CD14-positive monocyte (primary cell): ENCODE results near the gene NT5C1B. TPM values are rescaled to one million over a fixed set of nuclear protein-coding genes. Genes with fewer than 3 reads are reported as not detected.

Experiments used
- DNase-seq, 3 donors: peaks; one replicate each; pipeline ENCODE4 v3.0.0-alpha.2; 2011 to 2022
- H2AFZ ChIP-seq: 2 replicates; pipeline ENCODE4 v1.6.0; 2012; ENCODE audit warnings: mild to moderate bottlenecking, low read depth, low read length, inconsistent platforms; ENCODE audit not compliant: insufficient read depth, poor library complexity, severe bottlenecking
- H3K27ac ChIP-seq, 2 donors: 1 replicate in 1 of 2; 2 replicates in 1 of 2; pipeline ENCODE4 v1.5.1; 2012 to 2013; ENCODE audit warnings: low read length in 2 of 2, control low read depth in 1 of 2, inconsistent platforms in 1 of 2, low read depth in 1 of 2, mild to moderate bottlenecking in 1 of 2
- H3K27me3 ChIP-seq, 2 donors: one replicate each; pipeline versions ENCODE4 v1.6.0 to v1.6.1; 2011 to 2013; ENCODE audit warnings: low read length in 2 of 2; ENCODE audit not compliant: control insufficient read depth in 2 of 2, insufficient read depth in 2 of 2
- H3K36me3 ChIP-seq, 2 donors: replicated peaks in 1 of 2; 1 replicate in 1 of 2; 2 replicates in 1 of 2; pipeline versions ENCODE4 v1.5.1 to v1.6.1; 2012 to 2013; ENCODE audit warnings: low read length in 2 of 2, control low read depth in 1 of 2, inconsistent platforms in 1 of 2, mild to moderate bottlenecking in 1 of 2; ENCODE audit not compliant: insufficient read depth in 2 of 2, control insufficient read depth in 1 of 2
- H3K4me1 ChIP-seq, 2 donors: 1 replicate in 1 of 2; 2 replicates in 1 of 2; pipeline versions ENCODE4 v1.5.1 to v1.6.1; 2012 to 2013; ENCODE audit warnings: low read length in 2 of 2, control low read depth in 1 of 2, inconsistent platforms in 1 of 2, mild to moderate bottlenecking in 1 of 2, moderate library complexity in 1 of 2; ENCODE audit not compliant: insufficient read depth in 2 of 2, control insufficient read depth in 1 of 2
- H3K4me2 ChIP-seq: replicated peaks from 2 replicates; pipeline ENCODE3; 2012; ENCODE audit warnings: low read length, moderate library complexity, mild to moderate bottlenecking; ENCODE audit not compliant: poor library complexity, severe bottlenecking; ENCODE audit errors: extremely low read depth
- H3K4me3 ChIP-seq, 3 experiments: fragments of 200-600 bp in 1 of 3; sonication (generic) in 1 of 3; replicated peaks in 1 of 3; 1 replicate in 2 of 3; 2 replicates in 1 of 3; pipeline ENCODE4 v1.5.1; 2011 to 2013; ENCODE audit warnings: low read length in 3 of 3, mild to moderate bottlenecking in 3 of 3, control low read depth in 2 of 3, low read depth in 2 of 3, inconsistent platforms in 1 of 3, moderate library complexity in 1 of 3
- H3K79me2 ChIP-seq: 2 replicates; pipeline ENCODE4 v1.6.0; 2012; ENCODE audit warnings: mild to moderate bottlenecking, control low read depth, inconsistent platforms, low read length, moderate library complexity; ENCODE audit not compliant: insufficient read depth
- H3K9ac ChIP-seq: 2 replicates; pipeline ENCODE4 v1.6.0; 2017; ENCODE audit warnings: low read length, mild to moderate bottlenecking; ENCODE audit not compliant: insufficient read depth, poor library complexity, severe bottlenecking
- H3K9me3 ChIP-seq, 2 donors: replicated peaks in 1 of 2; 1 replicate in 1 of 2; 2 replicates in 1 of 2; pipeline versions ENCODE4 v1.5.1 to v1.6.1; 2012 to 2013; ENCODE audit warnings: low read length in 2 of 2, control low read depth in 1 of 2; ENCODE audit not compliant: control insufficient read depth in 1 of 2, insufficient read depth in 1 of 2
- H4K20me1 ChIP-seq: 2 replicates; pipeline ENCODE4 v1.6.0; 2012; ENCODE audit warnings: mild to moderate bottlenecking, low read length, control low read depth, moderate library complexity; ENCODE audit not compliant: insufficient read depth
- H3K27ac Mint-ChIP-seq, 7 donors: one replicate each; pipeline ENCODE4 v1.8.0; 2020; ENCODE audit warnings: mild to moderate bottlenecking in 7 of 7, mixed read lengths in 7 of 7, moderate library complexity in 6 of 7, inconsistent platforms in 2 of 7
- H3K27me3 Mint-ChIP-seq, 3 donors: one replicate each; pipeline ENCODE4 v1.8.0; 2021 to 2022; ENCODE audit warnings: low read depth in 3 of 3, mild to moderate bottlenecking in 3 of 3, mixed read lengths in 3 of 3, moderate library complexity in 3 of 3, inconsistent platforms in 1 of 3
- H3K36me3 Mint-ChIP-seq, 2 donors: one replicate each; pipeline ENCODE4 v1.8.0; 2020; ENCODE audit warnings: mixed read lengths in 2 of 2, inconsistent platforms in 1 of 2, mild to moderate bottlenecking in 1 of 2
- H3K4me1 Mint-ChIP-seq: one replicate; pipeline ENCODE4 v1.8.0; 2020; ENCODE audit warnings: mild to moderate bottlenecking, mixed read lengths
- H3K4me3 Mint-ChIP-seq, 2 donors: one replicate each; pipeline ENCODE4 v1.8.0; 2020; ENCODE audit warnings: mild to moderate bottlenecking in 2 of 2, mixed read lengths in 2 of 2, moderate library complexity in 1 of 2
- H3K9me3 Mint-ChIP-seq, 7 donors: one replicate each; pipeline ENCODE4 v1.8.0; 2020 to 2022; ENCODE audit warnings: mixed read lengths in 7 of 7, mild to moderate bottlenecking in 6 of 7, moderate library complexity in 6 of 7, inconsistent platforms in 2 of 7
- WGBS: methylation state at CpG from one replicate; pipeline ENCODE4 v1.1.5; 2013; ENCODE audit warnings: missing lambda C conversion rate; ENCODE audit not compliant: insufficient coverage; 5-methylcytosine and 5-hydroxymethylcytosine counted together
- intact Hi-C, 2 donors: fragments of 100-400 bp; cut with micrococcal nuclease; formaldehyde crosslinking; loops; one replicate each; pipeline versions ENCODE4 v1.15.0 to v1.15.1; 2023
- polyA plus RNA-seq, 3 donors: library from polyadenylated mRNA; depleted of rRNA in 1 of 3; unstranded in 2 of 3; stranded (reverse) in 1 of 3; fragments of 300-500 nt in 2 of 3; fragments of >200 nt in 1 of 3; fragmentation: Illumina TruSeq in 2 of 3; gene quantifications; 1 replicate in 2 of 3; 2 replicates in 1 of 3; pipeline ENCODE4 v1.2.3, GENCODE V29; 2012 to 2021
- TF ChIP-seq, protein P1 (sequence below): fragments of 200-600 bp; IDR thresholded peaks from one replicate; pipeline ENCODE4 v1.8.0; 2022; ENCODE audit warnings: antibody characterized with exemption, mild to moderate bottlenecking

NT5C1B gene
- polyA plus RNA-seq, 3 donors, result not detected

DNA sequence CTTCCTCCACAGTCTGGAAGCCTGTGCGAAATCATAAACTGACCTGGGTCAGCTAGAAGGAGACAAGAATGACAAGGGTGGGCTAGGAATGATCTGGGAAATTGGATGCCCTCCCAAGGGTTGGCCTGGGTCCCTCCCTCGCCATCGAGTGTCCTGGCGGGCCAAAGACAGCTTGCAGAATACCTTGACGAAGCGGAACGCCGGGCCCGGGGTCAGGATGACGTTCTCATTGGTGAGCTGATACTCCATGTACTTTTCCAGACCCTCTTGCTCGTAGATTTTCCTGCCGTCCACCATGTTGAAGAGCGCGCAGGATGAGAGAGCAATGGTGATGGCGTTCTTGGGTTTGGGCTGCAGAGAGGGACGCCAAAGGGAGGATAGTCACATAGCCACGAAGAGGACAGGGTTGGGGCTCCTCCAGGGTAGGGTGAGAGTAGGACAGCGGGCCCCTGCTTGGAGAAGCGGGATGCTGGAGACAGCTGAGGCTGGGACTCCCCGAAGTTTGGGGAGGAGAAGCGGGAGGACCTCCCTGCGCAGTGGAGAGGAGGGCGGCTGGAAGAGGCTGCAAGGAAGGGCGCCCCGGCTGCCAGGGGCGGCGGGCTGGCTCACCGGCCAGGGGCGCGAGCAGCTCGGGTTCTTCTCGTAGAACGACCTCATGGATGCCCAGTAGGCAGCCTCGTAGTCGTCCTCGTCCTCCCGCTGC, 5.3 kb downstream of the NT5C1B start:
- Histone ChIP-seq H4K20me1 (no peaks in the 10 kb centered on the region), H3K27ac (no peak overlapping the region), H3K27me3 (no peaks in the 10 kb centered on the region), H2AFZ (no peak overlapping the region), H3K4me3 (no peak overlapping the region), H3K4me1 (no peaks in the 10 kb centered on the region), H3K79me2 (no peaks in the 10 kb centered on the region), H3K36me3 (no peaks in the 10 kb centered on the region), H3K9ac (no peak overlapping the region), H3K4me2 (no peak overlapping the region), H3K9me3 (peaks cover 10 to 27% of the 10 kb centered on the region in 2 donors)
- Mint-ChIP-seq H3K4me1 (no peaks in the 10 kb centered on the region), H3K9me3 (peaks cover 8 to 29% (median 14%) of the 10 kb centered on the region in 7 donors), H3K4me3 (no peak overlapping the region), H3K36me3 (no peaks in the 10 kb centered on the region), H3K27me3 (peaks cover 0 to 2% (median 0%) of the 10 kb centered on the region in 3 donors), H3K27ac (no peak overlapping the region)
- intact Hi-C loops, result no loop called here
- TF ChIP-seq, protein P1, sequence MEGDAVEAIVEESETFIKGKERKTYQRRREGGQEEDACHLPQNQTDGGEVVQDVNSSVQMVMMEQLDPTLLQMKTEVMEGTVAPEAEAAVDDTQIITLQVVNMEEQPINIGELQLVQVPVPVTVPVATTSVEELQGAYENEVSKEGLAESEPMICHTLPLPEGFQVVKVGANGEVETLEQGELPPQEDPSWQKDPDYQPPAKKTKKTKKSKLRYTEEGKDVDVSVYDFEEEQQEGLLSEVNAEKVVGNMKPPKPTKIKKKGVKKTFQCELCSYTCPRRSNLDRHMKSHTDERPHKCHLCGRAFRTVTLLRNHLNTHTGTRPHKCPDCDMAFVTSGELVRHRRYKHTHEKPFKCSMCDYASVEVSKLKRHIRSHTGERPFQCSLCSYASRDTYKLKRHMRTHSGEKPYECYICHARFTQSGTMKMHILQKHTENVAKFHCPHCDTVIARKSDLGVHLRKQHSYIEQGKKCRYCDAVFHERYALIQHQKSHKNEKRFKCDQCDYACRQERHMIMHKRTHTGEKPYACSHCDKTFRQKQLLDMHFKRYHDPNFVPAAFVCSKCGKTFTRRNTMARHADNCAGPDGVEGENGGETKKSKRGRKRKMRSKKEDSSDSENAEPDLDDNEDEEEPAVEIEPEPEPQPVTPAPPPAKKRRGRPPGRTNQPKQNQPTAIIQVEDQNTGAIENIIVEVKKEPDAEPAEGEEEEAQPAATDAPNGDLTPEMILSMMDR, result no peak
- no peak for DNase-seq
- 91% methylated on average over 36 of the region's 37 CpGs for WGBS

DNA sequence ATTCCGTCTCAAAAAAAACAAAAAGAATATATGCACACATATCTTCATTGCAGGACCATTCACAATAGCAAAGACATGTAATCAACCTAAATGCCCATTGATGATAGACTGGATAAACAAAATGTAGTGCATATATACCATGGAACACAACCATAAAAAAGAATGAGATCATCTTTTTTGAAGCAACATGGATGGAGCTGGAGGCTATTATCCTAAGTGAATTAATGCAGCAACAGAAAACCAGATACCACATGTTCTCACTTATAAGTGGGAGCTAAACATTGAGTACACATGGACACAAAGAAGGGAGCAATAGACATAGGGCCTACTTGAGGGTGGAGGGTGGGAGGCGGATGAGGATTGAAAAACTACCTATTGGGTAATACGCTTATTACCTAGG, 8.8 kb downstream of the NT5C1B start:
- Histone ChIP-seq H3K9me3 (peaks cover 6 to 18% of the 10 kb centered on the region in 2 donors), H3K27me3 (no peaks in the 10 kb centered on the region), H3K4me1 (no peaks in the 10 kb centered on the region), H3K4me3 (no peak overlapping the region), H3K4me2 (no peak overlapping the region), H3K27ac (no peak overlapping the region), H4K20me1 (no peaks in the 10 kb centered on the region), H3K36me3 (no peaks in the 10 kb centered on the region), H2AFZ (no peak overlapping the region), H3K79me2 (no peaks in the 10 kb centered on the region), H3K9ac (no peak overlapping the region)
- H3K4me1 Mint-ChIP-seq, result no peaks in the 10 kb centered on the region
- WGBS, result no CpG with 5 or more reads among the region's 3 CpGs
- no peaks in the 10 kb centered on the region for H3K36me3 Mint-ChIP-seq
- peaks cover 0 to 2% (median 0%) of the 10 kb centered on the region in 3 donors for H3K27me3 Mint-ChIP-seq
- H3K4me3 Mint-ChIP-seq, result no peak overlapping the region
- peaks cover 11 to 29% (median 15%) of the 10 kb centered on the region in 7 donors for H3K9me3 Mint-ChIP-seq
- TF ChIP-seq, protein P1, result no peak
- DNase-seq, result no peak
- no peak overlapping the region for H3K27ac Mint-ChIP-seq
- intact Hi-C loops, result no loop called here
